ENCODE measurements around the gene GRK4. TPM values are rescaled to one million over a fixed set of nuclear protein-coding genes. Genes with fewer than 3 reads are reported as not detected.

The GRK4 gene
- total RNA-seq, 1 donor from 2014 or later, result 9.3 TPM

GRCh38 chr4:3087115-3087797, 123.9 kb downstream of the GRK4 start:
- no peak for TF ChIP-seq CTCF (conservative IDR thresholded peaks at IDR 0.05)
- Mint-ChIP-seq H3K4me1 (ENCODE audit: unreplicated experiment) (peaks cover 19% of the 10 kb centered on the region), H3K4me3 (no peak overlapping the region), H3K27me3 (no peaks in the 10 kb centered on the region), H3K36me3 (peaks cover 30% of the 10 kb centered on the region), H3K27ac (no peak overlapping the region), H3K9me3 (peaks cover 4% of the 10 kb centered on the region)
- no peak for DNase-seq (ENCODE audit: extremely low spot score, unreplicated experiment)

Other genes with a start within 250 kb of the GRK4 start
- gene TNIP2, start 207.2 kb upstream of the GRK4 start, total RNA-seq (ENCODE audit: low replicate concordance), result 25.3 and 26.1 TPM in 2 replicates
- 31.4 and 45.4 TPM in 2 replicates for gene SH3BP2, start 170.5 kb upstream of the GRK4 start, total RNA-seq (ENCODE audit: low replicate concordance)
- gene ADD1, start 119.7 kb upstream of the GRK4 start, total RNA-seq (ENCODE audit: low replicate concordance), result 197 and 235 TPM in 2 replicates
- gene NOP14, start 165 bp upstream of the GRK4 start, total RNA-seq (ENCODE audit: low replicate concordance), result 32.4 and 33.8 TPM in 2 replicates
- not detected in 2 replicates for gene HTT-AS, start 111.0 kb downstream of the GRK4 start, total RNA-seq (ENCODE audit: low replicate concordance)
- 48.0 and 54.4 TPM in 2 replicates for gene HTT, start 111.1 kb downstream of the GRK4 start, total RNA-seq (ENCODE audit: low replicate concordance)